HEK293 (cell line): ENCODE measurements around the gene SH2D2A.

ENCODE experiments used
- BCL11A ChIP-seq: fragments of 450-650 bp; formaldehyde crosslinking; IDR thresholded peaks from 2 replicates; pipeline ENCODE4 v1.5.1; 2016; ENCODE audit warnings: low read depth, missing biosample characterization, missing genetic modification characterization
- GLIS2 ChIP-seq: fragments of 450-650 bp; formaldehyde crosslinking; IDR thresholded peaks from 2 replicates; pipeline ENCODE4 v1.5.1; 2016; ENCODE audit warnings: missing biosample characterization, missing genetic modification characterization
- HIC1 ChIP-seq: fragments of 450-650 bp; formaldehyde crosslinking; IDR thresholded peaks from 2 replicates; pipeline ENCODE4 v1.5.1; 2016; ENCODE audit warnings: missing biosample characterization, missing genetic modification characterization
- KLF7 ChIP-seq: fragments of 450-650 bp; formaldehyde crosslinking; IDR thresholded peaks from 2 replicates; pipeline ENCODE4 v1.5.1; 2016; ENCODE audit warnings: missing biosample characterization, missing genetic modification characterization, borderline replicate concordance
- PRDM1 ChIP-seq: fragments of 450-650 bp; formaldehyde crosslinking; IDR thresholded peaks from 2 replicates; pipeline ENCODE4; 2016; ENCODE audit warnings: missing biosample characterization, missing genetic modification characterization
- SP2 ChIP-seq: fragments of 450-650 bp; formaldehyde crosslinking; IDR thresholded peaks from 2 replicates; pipeline ENCODE4 v1.5.1; 2016; ENCODE audit warnings: missing biosample characterization, missing genetic modification characterization
- YY2 ChIP-seq: fragments of 450-650 bp; formaldehyde crosslinking; IDR thresholded peaks from 2 replicates; pipeline ENCODE4 v1.5.1; 2016; ENCODE audit warnings: missing biosample characterization, missing genetic modification characterization
- ZBTB48 ChIP-seq: fragments of 450-650 bp; formaldehyde crosslinking; IDR thresholded peaks from 2 replicates; pipeline ENCODE4 v1.5.1; 2016; ENCODE audit warnings: missing biosample characterization, missing genetic modification characterization
- ZBTB7A ChIP-seq: fragments of 450-650 bp; formaldehyde crosslinking; IDR thresholded peaks from 2 replicates; pipeline ENCODE4 v1.5.1; 2016; ENCODE audit warnings: low read depth, missing biosample characterization, missing genetic modification characterization
- ZNF121 ChIP-seq: fragments of 450-650 bp; formaldehyde crosslinking; IDR thresholded peaks from 2 replicates; pipeline ENCODE4 v1.5.1; 2016; ENCODE audit warnings: missing biosample characterization, missing genetic modification characterization
- ZNF146 ChIP-seq: fragments of 450-650 bp; formaldehyde crosslinking; IDR thresholded peaks from 2 replicates; pipeline ENCODE4 v1.5.1; 2016; ENCODE audit warnings: missing biosample characterization, missing genetic modification characterization
- ZNF157 ChIP-seq: fragments of 450-650 bp; formaldehyde crosslinking; IDR thresholded peaks from 2 replicates; pipeline ENCODE4 v1.5.1; 2016; ENCODE audit warnings: missing biosample characterization, missing genetic modification characterization
- ZNF202 ChIP-seq: fragments of 450-650 bp; formaldehyde crosslinking; IDR thresholded peaks from 2 replicates; pipeline ENCODE4 v1.5.1; 2016; ENCODE audit warnings: missing biosample characterization, missing genetic modification characterization, borderline replicate concordance
- ZNF302 ChIP-seq: fragments of 450-650 bp; formaldehyde crosslinking; IDR thresholded peaks from 2 replicates; pipeline ENCODE4 v1.5.1; 2016; ENCODE audit warnings: missing biosample characterization, missing genetic modification characterization, low read depth
- ZNF350 ChIP-seq: fragments of 450-650 bp; formaldehyde crosslinking; IDR thresholded peaks from 2 replicates; pipeline ENCODE4 v1.5.0; 2017; ENCODE audit warnings: missing biosample characterization, mild to moderate bottlenecking, missing genetic modification characterization
- ZNF37A ChIP-seq: fragments of 450-650 bp; IDR thresholded peaks from 2 replicates; pipeline ENCODE4 v1.5.1; 2018; ENCODE audit warnings: missing biosample characterization, missing genetic modification characterization
- ZNF449 ChIP-seq: fragments of 450-650 bp; formaldehyde crosslinking; IDR thresholded peaks from 2 replicates; pipeline ENCODE4 v1.5.1; 2017; ENCODE audit warnings: missing biosample characterization, mild to moderate bottlenecking, missing genetic modification characterization, moderate library complexity
- ZNF501 ChIP-seq: fragments of 450-650 bp; formaldehyde crosslinking; IDR thresholded peaks from 2 replicates; pipeline ENCODE4 v1.5.1; 2016; ENCODE audit warnings: missing biosample characterization, missing genetic modification characterization
- ZNF529 ChIP-seq: fragments of 450-650 bp; formaldehyde crosslinking; IDR thresholded peaks from 2 replicates; pipeline ENCODE4 v1.5.1; 2017; ENCODE audit warnings: missing genetic modification characterization, missing biosample characterization; ENCODE audit not compliant: insufficient replicate concordance
- ZNF548 ChIP-seq: fragments of 450-650 bp; formaldehyde crosslinking; IDR thresholded peaks from 2 replicates; pipeline ENCODE4 v1.5.1; 2016; ENCODE audit warnings: missing biosample characterization, missing genetic modification characterization
- ZNF549 ChIP-seq: fragments of 450-650 bp; IDR thresholded peaks from 2 replicates; pipeline ENCODE4 v1.5.1; 2018; ENCODE audit warnings: missing biosample characterization, missing genetic modification characterization, mild to moderate bottlenecking, inconsistent platforms, moderate library complexity
- ZNF571 ChIP-seq: fragments of 450-650 bp; formaldehyde crosslinking; IDR thresholded peaks from 2 replicates; pipeline ENCODE4 v1.5.0; 2017; ENCODE audit warnings: missing biosample characterization, missing genetic modification characterization
- ZNF580 ChIP-seq: fragments of 450-650 bp; formaldehyde crosslinking; IDR thresholded peaks from 2 replicates; pipeline ENCODE4 v1.5.1; 2016; ENCODE audit warnings: missing biosample characterization, missing genetic modification characterization
- ZNF600 ChIP-seq: fragments of 450-650 bp; formaldehyde crosslinking; IDR thresholded peaks from 2 replicates; pipeline ENCODE4 v1.5.1; 2016; ENCODE audit warnings: missing biosample characterization, missing genetic modification characterization
- ZNF658 ChIP-seq: fragments of 450-650 bp; formaldehyde crosslinking; IDR thresholded peaks from 2 replicates; pipeline ENCODE4; 2016; ENCODE audit warnings: missing biosample characterization, missing genetic modification characterization
- ZNF76 ChIP-seq: fragments of 450-650 bp; formaldehyde crosslinking; IDR thresholded peaks from 2 replicates; pipeline ENCODE4; 2016; ENCODE audit warnings: low read depth, missing biosample characterization, missing genetic modification characterization, borderline replicate concordance
- ZNF776 ChIP-seq: fragments of 450-650 bp; formaldehyde crosslinking; IDR thresholded peaks from 2 replicates; pipeline ENCODE4 v1.5.0; 2017; ENCODE audit warnings: missing biosample characterization, missing genetic modification characterization, borderline replicate concordance
- ZNF785 ChIP-seq: fragments of 450-650 bp; formaldehyde crosslinking; IDR thresholded peaks from 2 replicates; pipeline ENCODE4 v1.5.1; 2016; ENCODE audit warnings: missing biosample characterization, missing genetic modification characterization
- ZSCAN16 ChIP-seq: fragments of 450-650 bp; formaldehyde crosslinking; IDR thresholded peaks from 2 replicates; pipeline ENCODE4 v1.5.1; 2016; ENCODE audit warnings: missing biosample characterization, missing genetic modification characterization
- TF ChIP-seq, protein P1 (sequence below): fragments of 450-650 bp; formaldehyde crosslinking; IDR thresholded peaks from 2 replicates; pipeline ENCODE4 v1.5.1; 2016; ENCODE audit warnings: missing biosample characterization, missing genetic modification characterization
- TF ChIP-seq, protein P2 (sequence below): fragments of 450-650 bp; formaldehyde crosslinking; IDR thresholded peaks from 2 replicates; pipeline ENCODE4 v1.5.1; 2016; ENCODE audit warnings: missing biosample characterization, missing genetic modification characterization

SH2D2A gene

GRCh38 chr1:156767101-156767878, 49.4 kb downstream of the SH2D2A start, which contains the start of gene PRCC (continued):
- TF ChIP-seq ZNF350 (tag by site-specific recombination): no peak
- no peak for TF ChIP-seq BCL11A (tag by site-specific recombination)
- peak; percentile 91; the same call in 1 of the 2 replicates for TF ChIP-seq ZBTB48 (tag by site-specific recombination)
- peak; percentile 44; the same call in 1 of the 2 replicates for TF ChIP-seq ZNF600 (tag by site-specific recombination)
- TF ChIP-seq GLIS2: no peak
- peak; percentile 68; the same call in 1 of the 2 replicates for TF ChIP-seq ZBTB7A (tag by site-specific recombination)
- no peak for TF ChIP-seq HIC1 (tag by site-specific recombination)
- TF ChIP-seq ZNF302 (tag by site-specific recombination): no peak
- peak; percentile 43 for TF ChIP-seq ZNF580 (tag by site-specific recombination)
- TF ChIP-seq ZNF449 (tag by site-specific recombination): peak; percentile 66; the same call in 1 of the 2 replicates
- no peak for TF ChIP-seq KLF7 (tag by site-specific recombination)
- TF ChIP-seq ZSCAN16: peak; percentile 44; the same call in 1 of the 2 replicates
- TF ChIP-seq, protein P1, sequence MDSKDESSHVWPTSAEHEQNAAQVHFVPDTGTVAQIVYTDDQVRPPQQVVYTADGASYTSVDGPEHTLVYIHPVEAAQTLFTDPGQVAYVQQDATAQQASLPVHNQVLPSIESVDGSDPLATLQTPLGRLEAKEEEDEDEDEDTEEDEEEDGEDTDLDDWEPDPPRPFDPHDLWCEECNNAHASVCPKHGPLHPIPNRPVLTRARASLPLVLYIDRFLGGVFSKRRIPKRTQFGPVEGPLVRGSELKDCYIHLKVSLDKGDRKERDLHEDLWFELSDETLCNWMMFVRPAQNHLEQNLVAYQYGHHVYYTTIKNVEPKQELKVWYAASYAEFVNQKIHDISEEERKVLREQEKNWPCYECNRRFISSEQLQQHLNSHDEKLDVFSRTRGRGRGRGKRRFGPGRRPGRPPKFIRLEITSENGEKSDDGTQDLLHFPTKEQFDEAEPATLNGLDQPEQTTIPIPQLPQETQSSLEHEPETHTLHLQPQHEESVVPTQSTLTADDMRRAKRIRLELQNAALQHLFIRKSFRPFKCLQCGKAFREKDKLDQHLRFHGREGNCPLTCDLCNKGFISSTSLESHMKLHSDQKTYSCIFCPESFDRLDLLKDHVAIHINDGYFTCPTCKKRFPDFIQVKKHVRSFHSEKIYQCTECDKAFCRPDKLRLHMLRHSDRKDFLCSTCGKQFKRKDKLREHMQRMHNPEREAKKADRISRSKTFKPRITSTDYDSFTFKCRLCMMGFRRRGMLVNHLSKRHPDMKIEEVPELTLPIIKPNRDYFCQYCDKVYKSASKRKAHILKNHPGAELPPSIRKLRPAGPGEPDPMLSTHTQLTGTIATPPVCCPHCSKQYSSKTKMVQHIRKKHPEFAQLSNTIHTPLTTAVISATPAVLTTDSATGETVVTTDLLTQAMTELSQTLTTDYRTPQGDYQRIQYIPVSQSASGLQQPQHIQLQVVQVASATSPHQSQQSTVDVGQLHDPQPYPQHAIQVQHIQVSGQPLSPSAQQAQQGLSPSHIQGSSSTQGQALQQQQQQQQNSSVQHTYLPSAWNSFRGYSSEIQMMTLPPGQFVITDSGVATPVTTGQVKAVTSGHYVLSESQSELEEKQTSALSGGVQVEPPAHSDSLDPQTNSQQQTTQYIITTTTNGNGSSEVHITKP (tag by site-specific recombination): no peak
- TF ChIP-seq ZNF548 (tag by site-specific recombination): no peak
- 0 out of 2 replicates have a peak, but pooled peaks have one; percentile 36 for TF ChIP-seq ZNF785 (tag by site-specific recombination)
- TF ChIP-seq YY2 (tag by site-specific recombination): peak; percentile 92
- peak; percentile 62 for TF ChIP-seq SP2 (tag by site-specific recombination)
- TF ChIP-seq ZNF549: no peak
- peak; percentile 92 for TF ChIP-seq PRDM1 (tag by site-specific recombination)
- no peak for TF ChIP-seq ZNF529
- no peak for TF ChIP-seq ZNF776 (tag by site-specific recombination)
- TF ChIP-seq ZNF202 (tag by site-specific recombination): no peak
- peak; percentile 80 for TF ChIP-seq ZNF121 (tag by site-specific recombination)
- peak; percentile 100 for TF ChIP-seq ZNF76 (tag by site-specific recombination)
- TF ChIP-seq ZNF157 (tag by site-specific recombination): no peak
- TF ChIP-seq ZNF658 (tag by site-specific recombination): no peak
- TF ChIP-seq ZNF37A (tag by site-specific recombination): no peak
- TF ChIP-seq ZNF571 (tag by site-specific recombination): no peak
- TF ChIP-seq, protein P2, sequence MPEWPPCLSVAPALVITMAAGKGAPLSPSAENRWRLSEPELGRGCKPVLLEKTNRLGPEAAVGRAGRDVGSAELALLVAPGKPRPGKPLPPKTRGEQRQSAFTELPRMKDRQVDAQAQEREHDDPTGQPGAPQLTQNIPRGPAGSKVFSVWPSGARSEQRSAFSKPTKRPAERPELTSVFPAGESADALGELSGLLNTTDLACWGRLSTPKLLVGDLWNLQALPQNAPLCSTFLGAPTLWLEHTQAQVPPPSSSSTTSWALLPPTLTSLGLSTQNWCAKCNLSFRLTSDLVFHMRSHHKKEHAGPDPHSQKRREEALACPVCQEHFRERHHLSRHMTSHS (tag by site-specific recombination): no peak
- peak; percentile 90 for TF ChIP-seq ZNF501 (tag by site-specific recombination)
- peak; percentile 64 for TF ChIP-seq ZNF146
